Endothelial cell (in vitro differentiated cells): ENCODE results near the gene ZNF618. TPM values are rescaled to one million over a fixed set of nuclear protein-coding genes. Genes with fewer than 3 reads are reported as not detected.

ENCODE experiments used
- DNase-seq: peaks from one replicate; pipeline ENCODE4 v3.0.0; 2021; ENCODE audit warnings: low spot score
- H3K27ac Mint-ChIP-seq: one replicate; pipeline ENCODE4 v1.8.0; 2021; ENCODE audit warnings: mixed read lengths, inconsistent platforms; ENCODE audit not compliant: unreplicated experiment
- H3K27me3 Mint-ChIP-seq: one replicate; pipeline ENCODE4 v1.8.0; 2021; ENCODE audit warnings: mild to moderate bottlenecking, moderate library complexity, mixed read lengths, inconsistent platforms; ENCODE audit not compliant: unreplicated experiment
- H3K36me3 Mint-ChIP-seq: one replicate; pipeline ENCODE4 v1.8.0; 2021; ENCODE audit warnings: mild to moderate bottlenecking, low read depth, mixed read lengths, inconsistent platforms; ENCODE audit not compliant: unreplicated experiment
- H3K4me1 Mint-ChIP-seq: one replicate; pipeline ENCODE4 v1.8.0; 2021; ENCODE audit warnings: mild to moderate bottlenecking, mixed read lengths, inconsistent platforms; ENCODE audit not compliant: unreplicated experiment
- H3K4me3 Mint-ChIP-seq: one replicate; pipeline ENCODE4 v1.8.0; 2021; ENCODE audit warnings: mild to moderate bottlenecking, mixed read lengths, inconsistent platforms; ENCODE audit not compliant: unreplicated experiment
- H3K9me3 Mint-ChIP-seq: one replicate; pipeline ENCODE4 v1.8.0; 2021; ENCODE audit warnings: mixed read lengths, inconsistent platforms; ENCODE audit not compliant: unreplicated experiment
- total RNA-seq: library from RNA; stranded (reverse); fragmentation: NEBNext Ultra II Directional; extraction: Animal tissue kit (Norgen Biotek cat#: 25700); gene quantifications from one replicate; pipeline ENCODE4 v1.2.1, GENCODE V29; 2021; ENCODE audit not compliant: unreplicated experiment
- TF ChIP-seq, protein P1 (sequence below): fragments of 200-600 bp; sonication (generic); IDR thresholded peaks from one replicate; pipeline ENCODE4 v1.5.0; 2021; ENCODE audit warnings: antibody characterized with exemption; ENCODE audit not compliant: unreplicated experiment

ZNF618 gene
- total RNA-seq, 1 donor from 2014 or later = 35.0 TPM

- H3K9me3 Mint-ChIP-seq = no peaks in the 10 kb centered on the region
- TF ChIP-seq, protein P1, sequence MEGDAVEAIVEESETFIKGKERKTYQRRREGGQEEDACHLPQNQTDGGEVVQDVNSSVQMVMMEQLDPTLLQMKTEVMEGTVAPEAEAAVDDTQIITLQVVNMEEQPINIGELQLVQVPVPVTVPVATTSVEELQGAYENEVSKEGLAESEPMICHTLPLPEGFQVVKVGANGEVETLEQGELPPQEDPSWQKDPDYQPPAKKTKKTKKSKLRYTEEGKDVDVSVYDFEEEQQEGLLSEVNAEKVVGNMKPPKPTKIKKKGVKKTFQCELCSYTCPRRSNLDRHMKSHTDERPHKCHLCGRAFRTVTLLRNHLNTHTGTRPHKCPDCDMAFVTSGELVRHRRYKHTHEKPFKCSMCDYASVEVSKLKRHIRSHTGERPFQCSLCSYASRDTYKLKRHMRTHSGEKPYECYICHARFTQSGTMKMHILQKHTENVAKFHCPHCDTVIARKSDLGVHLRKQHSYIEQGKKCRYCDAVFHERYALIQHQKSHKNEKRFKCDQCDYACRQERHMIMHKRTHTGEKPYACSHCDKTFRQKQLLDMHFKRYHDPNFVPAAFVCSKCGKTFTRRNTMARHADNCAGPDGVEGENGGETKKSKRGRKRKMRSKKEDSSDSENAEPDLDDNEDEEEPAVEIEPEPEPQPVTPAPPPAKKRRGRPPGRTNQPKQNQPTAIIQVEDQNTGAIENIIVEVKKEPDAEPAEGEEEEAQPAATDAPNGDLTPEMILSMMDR = peak; percentile 86
- no peak overlapping the region for H3K27ac Mint-ChIP-seq
- H3K36me3 Mint-ChIP-seq = no peaks in the 10 kb centered on the region
- H3K4me1 Mint-ChIP-seq = no peaks in the 10 kb centered on the region
- no peak overlapping the region for H3K4me3 Mint-ChIP-seq
- no peaks in the 10 kb centered on the region for H3K27me3 Mint-ChIP-seq
- peak; percentile 69 for DNase-seq
These were observed 87.0 kb downstream of the ZNF618 start for GRCh38 chr9:113963017-113963620.

GRCh38 chr9:113963696-113964494, 87.8 kb downstream of the ZNF618 start:
- Mint-ChIP-seq H3K9me3 (no peaks in the 10 kb centered on the region), H3K4me3 (no peak overlapping the region), H3K4me1 (no peaks in the 10 kb centered on the region), H3K27me3 (no peaks in the 10 kb centered on the region), H3K36me3 (no peaks in the 10 kb centered on the region), H3K27ac (no peak overlapping the region)
- TF ChIP-seq, protein P1 = no peak
- DNase-seq = no peak

DNA sequence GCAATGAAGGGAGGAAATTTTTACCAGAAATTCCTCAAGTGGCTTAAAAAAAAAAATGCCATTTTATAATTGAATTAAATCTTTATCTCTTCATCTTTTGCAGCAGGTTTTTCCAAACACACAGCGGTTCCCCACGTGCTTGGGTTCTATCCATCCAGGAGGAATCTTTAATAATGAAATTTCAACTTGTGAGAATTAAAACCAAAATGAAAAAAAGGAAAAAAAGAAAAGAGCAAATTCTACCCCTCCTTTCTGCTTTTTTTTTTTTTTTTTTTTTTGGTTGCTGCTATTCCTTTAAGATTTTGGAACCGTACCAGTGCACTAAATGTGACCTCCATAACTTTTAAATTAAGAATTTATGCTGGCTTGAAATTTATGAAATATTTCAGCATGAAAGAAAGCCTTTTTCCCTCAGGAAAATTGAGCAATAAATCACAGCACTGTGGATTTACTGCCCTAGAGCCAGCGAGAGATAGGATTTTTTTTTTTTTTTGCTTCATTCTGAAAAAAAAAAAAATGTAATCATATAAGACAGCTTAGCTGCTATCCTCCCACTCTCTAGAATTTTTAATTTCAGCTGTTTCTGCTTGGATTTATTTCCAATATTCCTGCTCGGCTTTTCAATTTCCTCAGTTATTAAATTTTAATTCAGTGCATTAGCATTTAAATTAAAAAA, 88.5 kb downstream of the ZNF618 start:
- no peak overlapping the region for H3K27ac Mint-ChIP-seq
- peaks cover 3% of the 10 kb centered on the region for H3K36me3 Mint-ChIP-seq
- H3K9me3 Mint-ChIP-seq = no peaks in the 10 kb centered on the region
- H3K4me1 Mint-ChIP-seq = no peaks in the 10 kb centered on the region
- TF ChIP-seq, protein P1 = no peak
- DNase-seq = no peak
- H3K27me3 Mint-ChIP-seq = no peaks in the 10 kb centered on the region
- no peak overlapping the region for H3K4me3 Mint-ChIP-seq

GRCh38 chr9:113966394-113966793, 90.3 kb downstream of the ZNF618 start:
- H3K36me3 Mint-ChIP-seq = peaks cover 17% of the 10 kb centered on the region
- no peaks in the 10 kb centered on the region for H3K9me3 Mint-ChIP-seq
- no peak overlapping the region for H3K4me3 Mint-ChIP-seq
- no peak overlapping the region for H3K27ac Mint-ChIP-seq
- H3K27me3 Mint-ChIP-seq = peaks cover 1% of the 10 kb centered on the region
- TF ChIP-seq, protein P1 = no peak
- H3K4me1 Mint-ChIP-seq = no peaks in the 10 kb centered on the region
- DNase-seq = no peak
